ENCODE data around the gene IFI27. TPM values are rescaled to one million over a fixed set of nuclear protein-coding genes. Genes with fewer than 3 reads are reported as not detected.
"Not testable (repeated sequence)": the region's sequence is repeated elsewhere in the genome, so short reads cannot be mapped to it uniquely, and the experiment has no call there.

Gene IFI27
- polyA plus RNA-seq, 5 donors, result 16.3 to 32.2 (median 28.6) TPM

DNA sequence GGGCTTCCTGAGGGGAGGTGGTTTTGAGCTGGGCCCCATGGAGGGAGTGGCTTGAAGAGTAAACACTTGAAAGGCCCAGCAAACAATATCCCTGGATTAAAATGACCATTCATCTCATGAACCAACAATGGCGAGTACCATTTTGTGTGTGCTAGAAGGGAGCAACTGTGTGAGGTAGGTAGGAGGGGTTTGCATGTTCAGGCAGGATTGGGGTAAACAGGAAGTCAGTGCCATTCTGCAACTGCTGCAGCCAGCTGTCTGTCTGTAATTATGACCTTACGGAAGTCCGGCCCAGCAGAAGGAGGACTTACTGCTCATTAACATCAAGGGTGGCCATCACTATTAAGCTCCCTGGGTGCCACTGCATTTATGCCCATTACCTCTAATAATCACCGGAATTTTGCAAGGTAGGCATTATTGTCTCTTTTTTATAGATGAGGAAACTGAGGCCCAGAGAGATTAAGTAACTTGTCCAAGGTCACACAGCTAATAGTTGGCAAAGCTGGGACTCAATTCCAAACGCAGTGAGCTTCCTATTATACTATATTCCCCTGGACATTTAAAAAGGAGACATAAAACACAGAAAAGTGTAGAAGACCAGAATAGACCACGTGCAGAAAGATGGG lies 35.5 kb downstream of the IFI27 start:
- DNase-seq, result no peak

DNA sequence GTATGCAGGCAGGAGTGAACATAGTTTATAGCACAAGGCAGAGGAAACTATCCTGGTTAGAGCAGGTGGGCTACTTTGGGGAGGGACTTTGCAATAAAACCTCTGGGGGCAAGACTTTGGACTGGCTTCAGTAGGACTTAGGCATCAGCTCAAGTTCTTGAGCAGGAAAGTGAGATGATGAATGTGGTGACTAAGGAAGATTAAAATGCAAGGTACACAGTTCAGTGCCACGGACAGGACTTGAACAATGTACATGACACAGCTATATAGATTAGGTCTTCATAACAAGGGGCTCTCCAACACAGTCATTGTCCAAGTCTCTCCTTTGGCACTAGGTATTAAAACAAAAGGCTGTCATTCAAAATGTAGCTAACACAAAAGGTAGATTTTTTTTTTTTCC lies 42.1 kb downstream of the IFI27 start:
- DNase-seq, result no peak

- DNase-seq, result no peak
Observed at GRCh38 chr14:94153750-94154342, 43.3 kb downstream of the IFI27 start.

DNA sequence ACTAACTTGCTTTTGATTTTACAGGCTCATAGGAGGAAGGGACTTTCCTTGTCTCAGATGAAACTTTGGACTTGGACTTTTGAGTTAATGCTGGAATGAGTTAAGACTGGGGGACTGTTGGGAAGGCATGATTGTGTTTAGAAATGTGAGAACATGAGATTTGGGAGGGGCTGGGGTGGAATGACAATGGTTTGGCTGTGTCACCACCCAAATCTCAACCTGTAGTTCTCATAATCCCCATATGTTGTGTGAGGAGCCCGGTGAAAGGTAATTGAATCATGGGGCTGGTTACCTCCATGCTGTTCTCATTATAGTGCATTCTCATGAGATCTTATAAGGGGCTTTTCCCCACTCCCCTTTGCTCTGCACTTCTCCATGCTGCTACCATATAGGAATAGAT lies 45.6 kb downstream of the IFI27 start:
- DNase-seq, result not testable (repeated sequence)

- DNase-seq, result no peak
Observed at GRCh38 chr14:94157197-94157596, 46.7 kb downstream of the IFI27 start.

- DNase-seq, result no peak
Observed at GRCh38 chr14:94158239-94158883, 47.8 kb downstream of the IFI27 start.

DNA sequence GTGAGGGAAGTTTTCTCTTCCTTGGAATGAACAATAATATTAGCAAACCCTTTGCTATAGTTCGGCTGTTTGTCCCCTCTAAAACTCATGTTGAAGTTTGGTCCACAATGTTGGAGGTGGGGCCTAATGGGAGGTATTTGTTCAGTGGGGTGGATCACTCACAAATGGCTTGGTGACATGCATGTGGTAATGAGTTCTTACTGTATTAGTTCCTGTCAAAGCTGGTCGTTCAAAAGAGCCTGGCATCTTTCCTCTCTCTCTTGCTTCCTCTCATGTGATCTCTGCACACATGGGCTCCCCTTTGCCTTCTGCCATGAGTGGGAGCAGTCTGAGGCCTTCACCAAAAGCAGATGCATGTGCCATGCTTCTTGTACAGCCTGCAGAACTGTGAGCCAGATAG lies 50.5 kb downstream of the IFI27 start:
- no peak for DNase-seq

DNA sequence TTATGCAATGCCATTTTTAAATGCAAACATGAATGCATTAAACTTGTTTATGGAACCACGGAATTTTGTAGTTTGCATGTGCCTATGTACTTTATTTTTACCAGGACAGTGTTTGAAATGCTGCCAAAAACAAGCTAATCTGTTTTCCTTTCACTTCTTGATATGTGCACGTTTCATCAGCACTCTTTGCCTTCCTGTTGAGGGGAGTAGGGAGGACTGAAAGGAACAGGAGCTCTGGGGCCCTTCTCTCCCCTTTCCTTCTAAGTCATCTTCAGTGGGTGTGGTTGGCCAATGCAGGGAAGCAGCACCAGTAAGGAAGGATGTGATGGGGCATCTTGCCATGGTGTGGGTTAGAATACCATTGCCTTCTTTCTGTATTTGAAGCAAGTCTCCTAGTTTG lies 51.4 kb downstream of the IFI27 start:
- no peak for DNase-seq

- DNase-seq, result no peak
Observed at GRCh38 chr14:94162466-94162865, 51.9 kb downstream of the IFI27 start.

GRCh38 chr14:94163796-94164195 lies 53.3 kb downstream of the IFI27 start:
- no peak for DNase-seq

DNA sequence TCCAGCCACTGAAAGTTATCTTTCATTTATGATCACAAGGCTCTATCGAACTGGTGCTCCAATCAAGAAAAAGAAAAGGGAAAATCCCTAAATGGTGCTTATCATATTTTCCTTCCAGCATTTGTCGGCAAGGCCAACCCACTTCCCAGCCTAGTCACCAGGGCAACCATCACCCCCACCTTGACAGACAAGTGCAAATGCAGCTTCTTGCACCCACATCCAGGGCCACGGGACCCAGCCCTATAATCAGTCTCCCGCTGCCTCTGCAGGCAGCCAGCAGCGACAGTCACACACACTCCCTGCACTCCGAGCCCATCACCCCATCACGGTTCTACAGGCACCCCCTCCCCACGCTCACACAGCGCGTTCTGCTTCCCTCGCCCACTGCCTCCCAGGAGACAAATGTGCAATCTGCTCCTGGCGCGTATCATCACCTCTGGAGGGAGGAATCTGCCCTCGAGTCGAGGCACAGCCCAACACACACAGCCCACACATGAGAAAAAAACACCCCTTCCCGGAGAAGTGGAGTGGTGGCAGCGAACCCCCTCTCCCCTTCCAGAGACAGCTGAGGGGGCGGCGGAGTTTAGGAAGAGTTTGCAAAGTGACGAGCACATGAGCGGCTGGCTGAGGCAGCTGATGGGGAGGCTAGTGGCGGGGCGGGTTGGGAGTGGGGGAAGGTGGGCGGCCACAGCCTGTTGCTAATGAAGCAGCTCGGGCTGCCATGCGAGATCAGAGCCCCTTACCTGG lies 54.3 kb downstream of the IFI27 start:
- no peak for DNase-seq

GRCh38 chr14:94165744-94166143 lies 55.2 kb downstream of the IFI27 start:
- no peak for DNase-seq

Other genes with a start within 250 kb of the IFI27 start
- gene FAM181A, start 183.4 kb upstream of the IFI27 start, polyA plus RNA-seq (ENCODE audit: insufficient read depth in 1 of 5, insufficient read length in 5 of 5, low replicate concordance in 1 of 5), result under 1 TPM; 0.10 to 0.51 (median 0.21) TPM
- 1 to 10 TPM in 4 of 5 donors, under 1 TPM in 1; 0.43 to 2.9 (median 1.4) TPM for gene ASB2, start 134.2 kb upstream of the IFI27 start, polyA plus RNA-seq (ENCODE audit: insufficient read depth in 1 of 5, insufficient read length in 5 of 5, low replicate concordance in 1 of 5)
- gene CCDC197, start 113.4 kb upstream of the IFI27 start, polyA plus RNA-seq (ENCODE audit: insufficient read depth in 1 of 5, insufficient read length in 5 of 5, low replicate concordance in 1 of 5), result not detected
- gene OTUB2, start 84.4 kb upstream of the IFI27 start, polyA plus RNA-seq (ENCODE audit: insufficient read depth in 1 of 5, insufficient read length in 5 of 5, low replicate concordance in 1 of 5), result 1 to 10 TPM; 3.3 to 4.3 (median 3.6) TPM
- gene DDX24, start 29.5 kb upstream of the IFI27 start, polyA plus RNA-seq (ENCODE audit: insufficient read depth in 1 of 5, insufficient read length in 5 of 5, low replicate concordance in 1 of 5), result 100 to 1,000 TPM; 129 to 148 (median 139) TPM
- 10 to 100 TPM; 23.2 to 31.4 (median 29.7) TPM for gene IFI27L1, start 29.4 kb upstream of the IFI27 start, polyA plus RNA-seq (ENCODE audit: insufficient read depth in 1 of 5, insufficient read length in 5 of 5, low replicate concordance in 1 of 5)
- 10 to 100 TPM; 29.9 to 42.4 (median 39.0) TPM for gene IFI27L2, start 18.9 kb downstream of the IFI27 start, polyA plus RNA-seq (ENCODE audit: insufficient read depth in 1 of 5, insufficient read length in 5 of 5, low replicate concordance in 1 of 5)
- 1 to 10 TPM in 1 of 5 donors, under 1 TPM in 4; 0.54 to 1.1 (median 0.95) TPM for gene PPP4R4, start 63.6 kb downstream of the IFI27 start, polyA plus RNA-seq (ENCODE audit: insufficient read depth in 1 of 5, insufficient read length in 5 of 5, low replicate concordance in 1 of 5)
- gene SERPINA10, start 182.5 kb downstream of the IFI27 start, polyA plus RNA-seq (ENCODE audit: insufficient read depth in 1 of 5, insufficient read length in 5 of 5, low replicate concordance in 1 of 5), result under 1 TPM; 0.05 to 0.39 (median 0.08) TPM
- gene SERPINA6, start 212.6 kb downstream of the IFI27 start, polyA plus RNA-seq (ENCODE audit: insufficient read depth in 1 of 5, insufficient read length in 5 of 5, low replicate concordance in 1 of 5), result 1 to 10 TPM in 1 of 5 donors, under 1 TPM in 1, not detected in 3; 0.06 to 1.4 TPM

All from right lung (tissue), 5 donors.